Umbilical cord (tissue), 2 donors: ENCODE results near the gene GRAMD2A. TPM values are rescaled to one million over a fixed set of nuclear protein-coding genes. Genes with fewer than 3 reads are reported as not detected.

Source experiments
- DNase-seq: peaks from one replicate; pipeline ENCODE4 v3.0.0-alpha.2; 2015; ENCODE audit warnings: low spot score
- total RNA-seq: library from RNA; depleted of rRNA; stranded (reverse); fragments of >200 nt; gene quantifications from one replicate; pipeline ENCODE4 v1.2.3, GENCODE V29; 2014; ENCODE audit warnings: low replicate concordance; ENCODE audit not compliant: insufficient read depth

The GRAMD2A gene
- total RNA-seq, 1 donor from 2014 or later: 1.9 TPM

- DNase-seq: peak; percentile 76
These were observed 29.3 kb downstream of the GRAMD2A start for GRCh38 chr15:72168131-72168807.

GRCh38 chr15:72167445-72167844, 30.1 kb downstream of the GRAMD2A start:
- DNase-seq: no peak

GRCh38 chr15:72166716-72167417, 30.7 kb downstream of the GRAMD2A start:
- no peak for DNase-seq

GRCh38 chr15:72163719-72164118, 33.9 kb downstream of the GRAMD2A start:
- DNase-seq: no peak

DNA sequence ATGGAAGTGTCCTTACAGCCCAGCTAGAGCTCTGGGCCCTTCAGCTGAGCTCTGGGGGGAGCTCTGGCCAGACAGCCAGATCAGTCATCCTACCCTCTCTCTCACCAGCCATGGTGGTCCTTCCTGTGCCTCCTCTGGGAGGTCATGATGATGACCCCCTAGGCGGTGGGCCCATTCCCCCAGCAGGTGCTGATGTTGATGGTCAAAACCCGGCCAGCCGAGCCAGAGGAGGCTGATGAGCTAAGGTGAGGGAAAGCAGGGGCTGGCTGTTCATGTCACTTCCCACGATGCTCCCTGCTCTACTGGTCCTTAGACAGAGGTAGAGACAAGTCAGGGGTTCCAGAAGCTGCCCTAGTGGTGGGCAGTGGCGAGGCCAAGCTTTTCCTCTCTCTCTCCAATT, 35.0 kb downstream of the GRAMD2A start:
- DNase-seq: no peak

DNA sequence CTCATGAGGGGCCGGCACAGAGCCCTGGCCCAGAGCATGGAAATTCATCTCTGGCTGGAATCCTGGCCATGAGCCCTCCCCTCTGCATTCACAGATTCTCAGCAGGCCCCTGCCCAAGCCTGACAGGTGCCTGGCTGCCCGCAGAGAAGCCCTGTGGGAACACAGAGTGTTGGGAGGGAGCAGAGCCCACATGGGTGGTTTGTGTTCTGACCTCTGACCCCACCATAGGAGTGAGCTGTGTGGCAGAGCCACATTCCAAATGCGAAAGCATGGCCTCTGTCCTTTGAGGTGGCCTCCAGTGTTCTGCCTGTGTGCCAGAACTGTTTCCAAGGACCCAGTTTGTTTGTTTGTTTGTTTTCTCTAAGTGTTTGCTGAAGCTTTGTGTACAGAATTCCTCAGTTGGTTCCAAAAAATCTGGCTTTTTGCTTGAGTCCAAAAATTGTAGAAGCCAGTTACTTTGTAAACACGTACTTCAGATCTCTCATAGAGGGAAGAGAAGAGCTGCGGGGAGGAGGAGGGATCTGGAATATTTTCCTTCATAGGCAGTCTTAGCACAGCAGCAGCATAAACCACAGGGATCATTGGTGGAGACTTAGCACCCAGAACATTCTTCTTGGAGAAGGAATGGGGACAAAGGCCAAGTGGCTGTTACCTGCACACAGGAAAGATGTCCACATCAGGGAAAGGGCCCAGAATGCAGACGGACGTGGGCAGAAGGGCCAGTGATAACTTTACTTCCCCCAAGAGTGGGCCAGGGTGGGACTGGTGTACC, 36.0 kb downstream of the GRAMD2A start:
- DNase-seq: no peak

DNA sequence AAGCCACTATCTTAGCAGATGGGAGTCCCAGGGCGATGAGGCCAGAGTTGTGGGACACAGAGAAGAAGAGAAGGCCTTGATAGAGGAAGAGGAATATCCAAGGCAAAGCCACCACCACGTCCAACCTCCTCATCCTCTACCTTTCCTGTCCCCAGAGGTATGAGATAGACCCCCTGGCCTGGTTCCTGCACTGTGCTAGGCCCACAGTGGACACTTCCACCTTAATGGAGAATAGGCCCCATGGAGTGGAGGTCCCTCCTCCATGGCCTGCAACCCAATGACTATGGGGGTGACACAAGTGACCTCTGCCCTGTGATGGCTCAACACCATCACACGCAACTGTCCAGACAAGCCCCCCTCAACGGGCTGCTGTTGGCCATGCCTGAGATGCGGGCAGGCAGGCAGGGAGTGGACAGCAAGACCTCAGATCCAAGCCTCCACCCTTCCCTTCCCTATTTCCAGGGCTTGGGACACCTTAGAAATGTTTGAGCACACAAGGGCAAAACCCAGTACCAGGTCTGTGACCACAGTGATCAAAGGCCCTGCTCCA, 36.8 kb downstream of the GRAMD2A start:
- DNase-seq: no peak

GRCh38 chr15:72156928-72157327, 40.7 kb downstream of the GRAMD2A start:
- DNase-seq: no peak

GRCh38 chr15:72155635-72156616, 41.7 kb downstream of the GRAMD2A start:
- peak; percentile 91 for DNase-seq

DNA sequence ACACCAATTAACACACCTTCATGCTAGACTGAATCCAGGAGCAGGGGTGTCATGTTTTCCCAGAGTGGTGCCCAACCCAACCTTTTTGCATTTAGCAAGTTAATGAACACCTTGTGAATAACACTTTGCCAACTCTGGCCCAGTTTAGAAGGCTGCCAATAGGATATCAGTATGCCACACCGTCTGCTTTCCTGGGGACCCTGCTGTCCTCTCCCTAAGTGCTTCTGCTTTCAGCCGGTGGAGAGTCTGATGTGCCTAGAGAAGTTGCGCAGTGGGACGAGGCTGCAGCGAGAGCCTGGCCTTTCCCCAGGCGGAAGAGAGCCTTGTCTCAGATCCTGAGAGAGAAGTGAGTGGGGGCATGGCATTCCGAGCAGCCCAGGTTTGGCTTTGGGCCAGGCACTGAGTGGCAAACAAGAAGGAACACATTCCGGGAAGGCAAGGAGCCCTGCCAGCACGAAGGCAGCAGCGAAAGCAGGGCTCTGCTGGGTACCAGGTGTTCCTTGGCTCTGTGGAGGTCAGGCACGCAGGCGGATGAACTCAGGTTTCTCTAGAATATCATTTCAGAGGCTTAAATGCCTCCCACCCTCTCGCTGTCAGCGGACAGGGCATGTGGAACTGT, 42.5 kb downstream of the GRAMD2A start:
- peak; percentile 71 for DNase-seq

DNA sequence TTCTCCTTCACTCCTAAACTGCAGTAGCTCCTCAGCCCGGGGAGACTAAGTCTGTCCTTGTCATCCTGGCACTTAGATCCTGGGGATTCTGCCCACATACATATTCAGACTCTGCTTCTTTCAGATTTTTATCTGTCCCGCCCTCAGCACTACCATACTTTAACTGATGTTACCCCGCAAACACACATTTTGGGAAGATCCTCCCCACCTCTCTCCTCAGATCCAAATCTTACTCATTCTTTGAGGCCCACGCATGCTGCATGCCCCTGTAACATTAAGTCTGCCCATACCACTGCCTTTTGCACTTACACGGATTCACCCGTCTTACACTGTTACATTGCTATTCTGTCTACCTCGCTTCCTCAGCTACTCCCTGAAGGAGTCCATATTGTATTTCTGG, 43.3 kb downstream of the GRAMD2A start:
- DNase-seq: no peak

GRCh38 chr15:72153269-72154000, 44.2 kb downstream of the GRAMD2A start:
- no peak for DNase-seq

GRCh38 chr15:72147418-72147817, 50.2 kb downstream of the GRAMD2A start:
- DNase-seq: no peak

DNA sequence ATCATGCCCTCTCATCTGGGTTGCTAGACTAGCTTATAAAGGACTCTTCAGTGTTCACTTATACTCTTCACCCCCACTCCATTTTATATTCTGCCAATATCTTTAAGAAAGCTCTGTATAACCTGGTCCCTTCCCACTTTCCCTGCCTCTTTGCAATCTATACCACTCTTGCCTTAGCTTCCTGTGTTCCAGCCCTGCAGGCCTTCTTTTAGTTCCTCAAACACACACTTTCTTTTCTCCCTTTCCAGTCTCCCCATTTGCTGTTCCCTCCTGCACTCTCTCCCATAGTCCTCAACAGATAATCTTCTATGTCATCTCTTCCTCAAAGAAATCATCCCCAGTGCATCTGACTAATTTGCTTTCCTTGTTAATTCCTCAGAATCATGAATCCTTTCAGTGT, 50.7 kb downstream of the GRAMD2A start:
- no peak for DNase-seq

GRCh38 chr15:72146221-72146620, 51.4 kb downstream of the GRAMD2A start:
- DNase-seq: no peak

- DNase-seq: no peak
These were observed 56.2 kb downstream of the GRAMD2A start for GRCh38 chr15:72141171-72142084.

GRCh38 chr15:72140088-72140487, 57.5 kb downstream of the GRAMD2A start:
- no peak for DNase-seq

DNA sequence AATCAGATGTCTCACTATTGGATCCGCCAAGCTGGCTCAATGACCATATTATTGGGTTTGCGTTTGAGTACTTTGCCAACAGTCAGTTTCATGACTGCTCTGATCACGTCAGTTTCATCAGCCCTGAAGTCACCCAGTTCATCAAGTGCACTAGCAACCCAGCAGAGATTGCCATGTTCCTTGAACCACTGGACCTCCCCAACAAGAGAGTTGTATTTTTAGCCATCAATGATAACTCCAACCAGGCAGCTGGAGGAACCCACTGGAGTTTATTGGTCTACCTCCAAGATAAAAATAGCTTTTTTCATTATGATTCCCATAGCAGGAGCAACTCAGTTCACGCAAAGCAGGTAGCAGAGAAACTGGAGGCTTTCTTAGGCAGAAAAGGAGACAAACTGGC, 57.9 kb downstream of the GRAMD2A start:
- no peak for DNase-seq
